Sigmoid colon (tissue), 4 donors: Measurements from ENCODE around the gene AHCY.
"Not testable (repeated sequence)": the region's sequence is repeated elsewhere in the genome, so short reads cannot be mapped to it uniquely, and the experiment has no call there.

Source experiments
- EP300 ChIP-seq, 4 donors: sonication (generic); formaldehyde crosslinking; IDR thresholded peaks; one replicate each; pipeline ENCODE4 v1.6.1; 2017; ENCODE audit warnings: antibody characterized with exemption in 4 of 4
- POLR2A ChIP-seq, 2 donors: fragments of 450-650 bp; IDR thresholded peaks; one replicate each; pipeline ENCODE4 v1.6.1; 2016; ENCODE audit warnings: antibody characterized with exemption in 2 of 2, mild to moderate bottlenecking in 2 of 2, moderate library complexity in 2 of 2
- POLR2AphosphoS5 ChIP-seq, 4 donors: sonication (generic); formaldehyde crosslinking; IDR thresholded peaks; one replicate each; pipeline ENCODE4 v1.6.1; 2017; ENCODE audit warnings: antibody characterized with exemption in 4 of 4
- TF ChIP-seq, protein P1 (sequence below), 4 experiments: fragments of 450-650 bp in 3 of 4; fragments of 200-600 bp in 1 of 4; IDR thresholded peaks; one replicate each; pipeline ENCODE4 v1.5.1; 2016 to 2019; ENCODE audit warnings: antibody characterized with exemption in 4 of 4, mild to moderate bottlenecking in 3 of 4, moderate library complexity in 2 of 4

GRCh38 chr20:34242015-34242414 is 61.1 kb downstream of the AHCY start:
- TF ChIP-seq, protein P1, sequence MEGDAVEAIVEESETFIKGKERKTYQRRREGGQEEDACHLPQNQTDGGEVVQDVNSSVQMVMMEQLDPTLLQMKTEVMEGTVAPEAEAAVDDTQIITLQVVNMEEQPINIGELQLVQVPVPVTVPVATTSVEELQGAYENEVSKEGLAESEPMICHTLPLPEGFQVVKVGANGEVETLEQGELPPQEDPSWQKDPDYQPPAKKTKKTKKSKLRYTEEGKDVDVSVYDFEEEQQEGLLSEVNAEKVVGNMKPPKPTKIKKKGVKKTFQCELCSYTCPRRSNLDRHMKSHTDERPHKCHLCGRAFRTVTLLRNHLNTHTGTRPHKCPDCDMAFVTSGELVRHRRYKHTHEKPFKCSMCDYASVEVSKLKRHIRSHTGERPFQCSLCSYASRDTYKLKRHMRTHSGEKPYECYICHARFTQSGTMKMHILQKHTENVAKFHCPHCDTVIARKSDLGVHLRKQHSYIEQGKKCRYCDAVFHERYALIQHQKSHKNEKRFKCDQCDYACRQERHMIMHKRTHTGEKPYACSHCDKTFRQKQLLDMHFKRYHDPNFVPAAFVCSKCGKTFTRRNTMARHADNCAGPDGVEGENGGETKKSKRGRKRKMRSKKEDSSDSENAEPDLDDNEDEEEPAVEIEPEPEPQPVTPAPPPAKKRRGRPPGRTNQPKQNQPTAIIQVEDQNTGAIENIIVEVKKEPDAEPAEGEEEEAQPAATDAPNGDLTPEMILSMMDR (IDR thresholded peaks at IDR 0.05): not testable (repeated sequence)
- TF ChIP-seq POLR2A, EP300, POLR2AphosphoS5 (IDR thresholded peaks at IDR 0.05): not testable (repeated sequence)
